Gastroesophageal sphincter (tissue), 4 donors: ENCODE data around the gene VRK3. TPM values are rescaled to one million over a fixed set of nuclear protein-coding genes. Genes with fewer than 3 reads are reported as not detected.
A peak's percentile ranks its signal among the peaks of the same experiment; 100 is the strongest.

Experiments
- ATAC-seq: fragments of 150-250 bp; one replicate; pipeline ENCODE4 v1.9.1; 2016; ENCODE audit warnings: mild to moderate bottlenecking, moderate library complexity
- H3K27ac ChIP-seq, 4 donors: fragments of 200-600 bp; sonication (generic) in 3 of 4; 1 replicate in 3 of 4; 2 replicates in 1 of 4; pipeline ENCODE4 v1.5.1; 2016 to 2019
- H3K27me3 ChIP-seq: fragments of 200-600 bp; sonication (generic); one replicate; pipeline ENCODE4 v1.5.1; 2019
- H3K36me3 ChIP-seq, 2 donors: fragments of 200-600 bp; sonication (generic); one replicate each; pipeline ENCODE4 v1.5.1; 2019; ENCODE audit warnings: control low read depth in 1 of 2
- H3K4me1 ChIP-seq, 3 donors: fragments of 200-600 bp; sonication (generic); 1 replicate in 2 of 3; 2 replicates in 1 of 3; pipeline ENCODE4 v1.5.1; 2016 to 2019; ENCODE audit warnings: control low read depth in 2 of 3
- H3K4me3 ChIP-seq, 2 donors: fragments of 200-600 bp; sonication (generic); one replicate each; pipeline ENCODE4 v1.5.1; 2019; ENCODE audit warnings: mild to moderate bottlenecking in 1 of 2, moderate library complexity in 1 of 2
- H3K9me3 ChIP-seq, 3 donors: fragments of 200-600 bp; sonication (generic); one replicate each; pipeline ENCODE4 v1.5.1; 2017 to 2019; ENCODE audit warnings: control low read depth in 2 of 3
- CTCF ChIP-seq, 4 experiments: fragments of 200-600 bp in 2 of 4; fragments of 450-650 bp in 2 of 4; sonication (generic) in 1 of 4; IDR thresholded peaks; one replicate each; pipeline ENCODE4 v1.5.1; 2017 to 2019; ENCODE audit warnings: antibody characterized with exemption in 4 of 4, mild to moderate bottlenecking in 2 of 4, moderate library complexity in 2 of 4
- EP300 ChIP-seq: sonication (generic); formaldehyde crosslinking; IDR thresholded peaks from one replicate; pipeline ENCODE4 v1.6.1; 2017; ENCODE audit warnings: antibody characterized with exemption, mild to moderate bottlenecking
- POLR2A ChIP-seq, 2 donors: fragments of 450-650 bp; IDR thresholded peaks; one replicate each; pipeline ENCODE4 v1.6.1; 2017; ENCODE audit warnings: antibody characterized with exemption in 2 of 2, mild to moderate bottlenecking in 2 of 2, moderate library complexity in 1 of 2
- POLR2AphosphoS5 ChIP-seq: sonication (generic); formaldehyde crosslinking; IDR thresholded peaks from one replicate; pipeline ENCODE4 v1.6.1; 2017; ENCODE audit warnings: antibody characterized with exemption
- WGBS, 2 donors: methylation state at CpG; one replicate each; pipeline ENCODE4 v1.1.5; 2018; ENCODE audit warnings: low coverage in 1 of 2; 5-methylcytosine and 5-hydroxymethylcytosine counted together
- total RNA-seq, 4 donors: library from RNA; depleted of rRNA; stranded (reverse); fragments of >200 nt; gene quantifications; one replicate each; pipeline ENCODE4 v1.1.0, GENCODE V29; 2016

The VRK3 gene
- total RNA-seq, 4 donors from 2014 or later = 17.5 to 34.3 (median 26.0) TPM

GRCh38 chr19:50050406-50051227 is 25.4 kb upstream of the VRK3 start:
- ATAC-seq = peak; percentile 92
- H3K4me3 ChIP-seq = peak overlapping the region; percentile 19 to 57
- TF ChIP-seq POLR2AphosphoS5 (no peak), EP300 (no peak), CTCF (IDR thresholded peaks at IDR 0.05) (no peak), POLR2A (IDR thresholded peaks at IDR 0.05) (no peak)
- H3K27me3 ChIP-seq = no peaks in the 10 kb centered on the region
- WGBS, 2 donors = 0 to 7% methylated on average over 8 to 13 of the region's 52 CpGs
- peaks cover 0 to 27% of the 10 kb centered on the region in 2 donors for H3K36me3 ChIP-seq
- peaks cover 0 to 19% (median 4%) of the 10 kb centered on the region in 3 donors for H3K4me1 ChIP-seq
- H3K9me3 ChIP-seq = peaks cover 0 to 13% (median 0%) of the 10 kb centered on the region in 3 donors
- peak overlapping the region in 3 of 4 donors; percentile 75 to 82 (median 79) for H3K27ac ChIP-seq

DNA sequence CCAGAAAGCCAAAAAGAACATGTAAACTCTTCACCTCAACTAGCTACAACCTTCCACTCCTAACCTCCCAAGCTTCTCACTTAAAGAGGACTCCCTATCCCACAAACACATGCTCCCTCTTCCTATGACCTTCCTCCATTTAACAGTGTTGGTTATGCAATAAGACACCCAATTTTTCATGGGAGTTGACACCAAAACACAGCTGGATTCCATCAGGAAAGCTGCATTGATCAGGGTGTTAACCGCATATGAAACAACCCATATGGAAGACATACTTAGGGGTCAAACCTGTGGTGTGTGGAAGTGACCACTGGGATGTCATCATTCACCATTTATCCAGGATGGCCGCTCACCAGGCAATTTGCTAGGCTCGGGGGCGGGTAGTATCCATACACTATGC is 22.5 kb upstream of the VRK3 start:
- TF ChIP-seq POLR2AphosphoS5 (no peak), POLR2A (IDR thresholded peaks at IDR 0.05) (no peak), CTCF (IDR thresholded peaks at IDR 0.05) (no peak), EP300 (no peak)
- Histone ChIP-seq H3K27me3 (no peaks in the 10 kb centered on the region), H3K9me3 (peaks cover 0 to 33% (median 0%) of the 10 kb centered on the region in 3 donors), H3K36me3 (peaks cover 7 to 56% of the 10 kb centered on the region in 2 donors), H3K4me3 (no peak overlapping the region), H3K4me1 (peaks cover 0 to 19% (median 4%) of the 10 kb centered on the region in 3 donors), H3K27ac (no peak overlapping the region)
- 52 to 64% methylated on average over 4 of the region's 4 CpGs for WGBS, 2 donors
- no peak for ATAC-seq

DNA sequence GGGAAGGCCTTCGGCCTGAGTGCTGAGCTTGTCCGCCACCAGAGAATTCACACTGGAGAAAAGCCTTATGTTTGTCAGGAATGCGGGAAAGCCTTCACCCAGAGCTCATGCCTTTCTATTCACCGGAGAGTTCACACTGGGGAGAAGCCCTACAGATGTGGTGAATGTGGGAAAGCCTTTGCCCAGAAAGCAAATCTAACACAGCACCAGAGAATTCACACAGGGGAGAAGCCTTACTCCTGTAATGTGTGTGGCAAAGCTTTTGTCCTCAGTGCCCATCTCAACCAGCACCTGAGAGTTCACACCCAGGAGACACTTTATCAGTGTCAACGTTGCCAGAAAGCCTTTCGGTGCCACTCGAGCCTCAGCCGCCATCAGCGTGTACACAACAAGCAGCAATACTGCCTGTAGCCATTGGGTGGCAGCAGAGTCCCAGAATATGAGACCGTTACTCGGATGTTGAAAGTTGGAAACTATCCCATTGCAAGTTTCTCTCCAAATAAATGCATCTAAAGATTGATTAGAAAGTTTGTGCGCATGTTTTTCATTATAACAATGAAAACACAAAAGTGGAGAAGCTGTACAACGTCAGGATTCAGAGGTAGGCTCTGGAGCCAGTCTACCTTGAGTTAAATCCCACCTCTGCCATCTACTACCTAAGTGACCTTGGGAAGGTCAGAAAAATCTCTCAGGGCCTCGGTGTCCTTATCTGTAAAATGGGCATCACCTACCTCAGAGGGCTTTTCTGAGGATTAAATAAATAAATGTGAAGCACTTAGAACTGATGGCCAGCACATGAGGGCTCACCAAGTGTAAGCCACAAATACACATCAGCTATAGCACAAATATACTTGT is 21.7 kb upstream of the VRK3 start:
- WGBS, 2 donors = 46 to 59% methylated on average over 11 to 14 of the region's 14 CpGs
- H3K36me3 ChIP-seq = peaks cover 7 to 64% of the 10 kb centered on the region in 2 donors

GRCh38 chr19:50044922-50045321 is 19.8 kb upstream of the VRK3 start:
- Histone ChIP-seq H3K4me3 (no peak overlapping the region), H3K9me3 (peaks cover 0 to 33% (median 0%) of the 10 kb centered on the region in 3 donors), H3K4me1 (peaks cover 0 to 1% (median 0%) of the 10 kb centered on the region in 3 donors), H3K36me3 (peaks cover 7 to 83% of the 10 kb centered on the region in 2 donors), H3K27me3 (no peaks in the 10 kb centered on the region), H3K27ac (no peak overlapping the region)
- TF ChIP-seq CTCF (IDR thresholded peaks at IDR 0.05) (no peak), POLR2AphosphoS5 (no peak), EP300 (no peak), POLR2A (IDR thresholded peaks at IDR 0.05) (no peak)
- 95 to 98% methylated on average over 6 to 7 of the region's 7 CpGs for WGBS, 2 donors
- ATAC-seq = no peak

More for the DNA sequence above, 21.7 kb upstream of the VRK3 start:
- H3K4me1 ChIP-seq = peaks cover 0 to 19% (median 4%) of the 10 kb centered on the region in 3 donors
- H3K4me3 ChIP-seq = no peak overlapping the region
- no peaks in the 10 kb centered on the region for H3K27me3 ChIP-seq
- ATAC-seq = no peak
- H3K9me3 ChIP-seq = peaks cover 0 to 33% (median 0%) of the 10 kb centered on the region in 3 donors
- TF ChIP-seq CTCF (IDR thresholded peaks at IDR 0.05) (peak in 3 of 4 experiments; percentile 70 to 83 (median 80)), EP300 (no peak)
- H3K27ac ChIP-seq = no peak overlapping the region
